Smooth muscle cell (in vitro differentiated cells): ENCODE measurements around the gene MFSD11. TPM values are rescaled to one million over a fixed set of nuclear protein-coding genes. Genes with fewer than 3 reads are reported as not detected.

Experiments
- DNase-seq: peaks from one replicate; lab custom pipeline; 2025; ENCODE audit not compliant: unreplicated experiment; lab: John Stamatoyannopoulos, UW
- H2AFZ ChIP-seq: fragments of 200-600 bp; sonication (generic); 2 replicates; pipeline ENCODE4 v1.6.0; 2016; ENCODE audit warnings: antibody characterized with exemption, low read depth, mild to moderate bottlenecking
- H3F3A ChIP-seq: fragments of 200-600 bp; sonication (generic); 2 replicates; pipeline ENCODE4 v1.6.0; 2017; ENCODE audit warnings: antibody characterized with exemption, low read depth
- H3K27ac ChIP-seq: fragments of 200-600 bp; sonication (generic); 2 replicates; pipeline ENCODE4 v1.5.1; 2016; ENCODE audit warnings: low read depth, mild to moderate bottlenecking
- H3K27me3 ChIP-seq: fragments of 200-600 bp; sonication (generic); 2 replicates; pipeline ENCODE4 v1.6.1; 2016; ENCODE audit warnings: low read depth, mild to moderate bottlenecking
- H3K36me3 ChIP-seq: fragments of 200-600 bp; sonication (generic); 2 replicates; pipeline ENCODE4 v1.5.1; 2016; ENCODE audit warnings: low read depth
- H3K4me1 ChIP-seq: fragments of 200-600 bp; sonication (generic); 2 replicates; pipeline ENCODE4 v1.5.1; 2016; ENCODE audit warnings: low read depth
- H3K4me2 ChIP-seq: fragments of 200-600 bp; sonication (generic); 2 replicates; pipeline ENCODE4 v1.6.0; 2016; ENCODE audit warnings: mild to moderate bottlenecking
- H3K4me3 ChIP-seq: fragments of 200-600 bp; sonication (generic); 2 replicates; pipeline ENCODE4 v1.5.1; 2016; ENCODE audit warnings: mild to moderate bottlenecking
- H3K79me2 ChIP-seq: fragments of 200-600 bp; sonication (generic); 2 replicates; pipeline ENCODE4 v1.6.0; 2016; ENCODE audit warnings: low read depth, mild to moderate bottlenecking
- H3K9ac ChIP-seq: fragments of 200-600 bp; sonication (generic); 2 replicates; pipeline ENCODE4 v1.6.0; 2016; ENCODE audit warnings: low read depth
- H3K9me3 ChIP-seq: fragments of 200-600 bp; sonication (generic); replicated peaks from 2 replicates; pipeline ENCODE4 v1.5.1; 2016; ENCODE audit warnings: low read depth
- H4K20me1 ChIP-seq: fragments of 200-600 bp; sonication (generic); 2 replicates; pipeline ENCODE4 v1.6.0; 2016; ENCODE audit warnings: low read depth
- CTCF ChIP-seq: fragments of 200-600 bp; sonication (generic); IDR thresholded peaks from 2 replicates; pipeline ENCODE4 v1.5.1; 2017; ENCODE audit warnings: borderline replicate concordance, mild to moderate bottlenecking, antibody characterized with exemption; ENCODE audit not compliant: insufficient read depth, poor library complexity, severe bottlenecking
- WGBS: methylation state at CpG from one replicate; pipeline ENCODE4 v1.1.7; 2016; ENCODE audit warnings: low lambda C conversion rate; 5-methylcytosine and 5-hydroxymethylcytosine counted together
- polyA plus RNA-seq: library from polyadenylated mRNA; unstranded; fragments of >200 nt; fragmentation: Nextera tagmentation; extraction: Ambion mirVana; gene quantifications from 2 replicates; pipeline ENCODE4 v1.2.1, GENCODE V29; 2016
- total RNA-seq: library from RNA; depleted of rRNA; stranded (reverse); fragments of >200 nt; gene quantifications from 2 replicates; pipeline ENCODE4 v1.2.3, GENCODE V29; 2014

The MFSD11 gene
- total and polyA plus RNA-seq, 2 experiments from 2014 or later, result 28.1 to 56.6 TPM

- H3K4me2 ChIP-seq, result no peak overlapping the region
- H3K4me1 ChIP-seq, result no peaks in the 10 kb centered on the region
- H3K79me2 ChIP-seq, result peaks cover 45% of the 10 kb centered on the region
- H3F3A ChIP-seq, result no peaks in the 10 kb centered on the region
- no peaks in the 10 kb centered on the region for H3K27me3 ChIP-seq
- no peak for DNase-seq
- no peak overlapping the region for H3K27ac ChIP-seq
- no peaks in the 10 kb centered on the region for H3K36me3 ChIP-seq
- no peak overlapping the region for H3K9ac ChIP-seq
- 97% methylated on average over 13 of the region's 13 CpGs for WGBS
- no peaks in the 10 kb centered on the region for H3K9me3 ChIP-seq
- H2AFZ ChIP-seq, result no peak overlapping the region
- TF ChIP-seq CTCF, result no peak
- peaks cover 60% of the 10 kb centered on the region for H4K20me1 ChIP-seq
- no peak overlapping the region for H3K4me3 ChIP-seq
Measured at GRCh38 chr17:76690596-76691280, 47.2 kb upstream of the MFSD11 start.

GRCh38 chr17:76691379-76692191 lies 46.3 kb upstream of the MFSD11 start:
- DNase-seq, result no peak
- Histone ChIP-seq H3K9me3 (no peaks in the 10 kb centered on the region), H3K27me3 (no peaks in the 10 kb centered on the region), H2AFZ (no peak overlapping the region), H3K36me3 (no peaks in the 10 kb centered on the region), H3K9ac (no peak overlapping the region), H3F3A (no peaks in the 10 kb centered on the region), H3K4me3 (no peak overlapping the region), H3K4me2 (no peak overlapping the region), H3K79me2 (peaks cover 54% of the 10 kb centered on the region), H3K4me1 (peaks cover under 1% of the 10 kb centered on the region), H3K27ac (no peak overlapping the region), H4K20me1 (peaks cover 66% of the 10 kb centered on the region)
- 94% methylated on average over 14 of the region's 14 CpGs for WGBS
- no peak for TF ChIP-seq CTCF

GRCh38 chr17:76695059-76695831 lies 42.7 kb upstream of the MFSD11 start:
- DNase-seq, result no peak
- H3K79me2 ChIP-seq, result peaks cover 75% of the 10 kb centered on the region
- peaks cover 96% of the 10 kb centered on the region for H4K20me1 ChIP-seq
- no peak overlapping the region for H3K27ac ChIP-seq
- no peaks in the 10 kb centered on the region for H3K27me3 ChIP-seq
- H3K4me3 ChIP-seq, result no peak overlapping the region
- 94% methylated on average over 16 of the region's 16 CpGs for WGBS
- no peak overlapping the region for H3K9ac ChIP-seq
- H3K4me1 ChIP-seq, result peaks cover 24% of the 10 kb centered on the region
- no peak overlapping the region for H2AFZ ChIP-seq
- no peaks in the 10 kb centered on the region for H3K36me3 ChIP-seq
- H3K9me3 ChIP-seq, result no peaks in the 10 kb centered on the region
- peaks cover 5% of the 10 kb centered on the region for H3F3A ChIP-seq
- no peak overlapping the region for H3K4me2 ChIP-seq
- no peak for TF ChIP-seq CTCF
